OCI-LY7 (cell line): Measurements from ENCODE around the gene ERMP1.

Source experiments
- CTCF ChIP-seq: fragments of 200-600 bp; sonication (generic); conservative IDR thresholded peaks from 2 replicates; pipeline ENCODE4 v1.5.1; 2014; ENCODE audit warnings: mild to moderate bottlenecking, antibody characterized with exemption, low read length, moderate library complexity, mixed read lengths
- EZH2phosphoT487 ChIP-seq: fragments of 200-600 bp; sonication (generic); IDR thresholded peaks from 2 replicates; pipeline ENCODE4 v1.6.1; 2018; ENCODE audit warnings: low read depth, borderline replicate concordance, mild to moderate bottlenecking, mixed run types, antibody characterized with exemption, low read length, moderate library complexity, mixed read lengths

DNA sequence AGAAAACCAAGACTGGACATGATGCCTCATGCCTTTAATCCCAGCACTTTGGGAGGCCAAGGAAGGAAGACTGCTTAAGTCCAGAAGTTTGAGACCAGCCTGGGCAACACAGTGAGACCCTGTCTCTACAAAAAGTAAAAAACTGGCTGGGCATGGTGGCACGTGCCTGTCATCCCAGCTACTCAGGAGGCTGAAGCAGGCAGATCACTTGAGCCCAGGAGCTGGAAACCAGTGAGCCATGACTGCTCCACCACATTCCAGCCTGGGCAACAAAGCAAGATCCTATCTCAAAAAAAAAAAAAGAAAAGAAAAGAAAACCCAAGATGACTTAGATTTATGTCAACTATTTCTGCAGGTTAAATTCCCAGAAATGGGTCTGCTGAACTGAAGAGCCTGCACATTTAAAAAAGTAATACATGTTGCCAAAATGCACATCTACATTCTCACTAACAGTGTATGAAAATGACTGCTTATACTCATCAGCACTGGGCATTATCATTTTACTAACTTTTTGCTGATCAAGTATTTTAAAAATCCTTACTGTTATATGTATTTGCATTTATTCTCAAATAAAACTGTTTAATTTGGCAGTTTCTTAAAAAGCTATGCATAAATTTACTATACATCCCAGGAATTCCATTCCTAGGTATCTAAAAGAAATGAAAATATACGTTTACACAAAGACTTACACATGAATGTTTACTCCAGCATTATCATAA lies 14.3 kb downstream of the ERMP1 start:
- no peak for TF ChIP-seq EZH2phosphoT487
- TF ChIP-seq CTCF: no peak
